GM18907 (cell line): Measurements from ENCODE around the gene CCDC38.
A peak's percentile ranks its signal among the peaks of the same experiment; 100 is the strongest.
"Not testable (repeated sequence)": the region's sequence is repeated elsewhere in the genome, so short reads cannot be mapped to it uniquely, and the experiment has no call there.

Experiments
- ATAC-seq: cut with Tn5 transposase; IDR thresholded peaks from one replicate; pipeline ENCODE4 v1.9.1; 2021; ENCODE audit warnings: mild to moderate bottlenecking, moderate library complexity; ENCODE audit not compliant: unreplicated experiment

Gene CCDC38

GRCh38 chr12:95942524-95943329 is at the start of gene CCDC38:
CCDC38 (minus strand) TSS chr12:95942614; CDS start chr12:95936509, 6,105 bp downstream.
- peak; percentile 99 for ATAC-seq

DNA sequence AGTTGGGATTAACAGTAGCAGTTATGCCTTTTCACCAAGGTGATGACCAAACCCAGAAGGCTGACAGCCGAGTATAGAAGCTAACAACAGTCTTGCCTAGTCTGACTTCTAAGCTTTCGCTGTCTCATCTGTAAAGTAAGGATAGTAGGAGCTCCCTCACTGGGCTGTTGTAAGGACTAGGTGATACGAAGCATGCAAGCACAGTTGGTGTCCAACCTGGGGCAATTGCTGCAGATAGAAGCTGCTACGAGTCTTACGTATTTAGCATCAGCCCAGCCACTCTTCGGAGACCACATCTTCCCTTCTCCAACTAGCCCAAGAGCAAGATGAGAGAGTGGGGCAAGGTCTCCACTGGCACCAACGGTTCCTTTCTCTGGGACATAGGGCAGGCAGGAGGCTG is 47.7 kb upstream of the CCDC38 start:
- ATAC-seq, result no peak

DNA sequence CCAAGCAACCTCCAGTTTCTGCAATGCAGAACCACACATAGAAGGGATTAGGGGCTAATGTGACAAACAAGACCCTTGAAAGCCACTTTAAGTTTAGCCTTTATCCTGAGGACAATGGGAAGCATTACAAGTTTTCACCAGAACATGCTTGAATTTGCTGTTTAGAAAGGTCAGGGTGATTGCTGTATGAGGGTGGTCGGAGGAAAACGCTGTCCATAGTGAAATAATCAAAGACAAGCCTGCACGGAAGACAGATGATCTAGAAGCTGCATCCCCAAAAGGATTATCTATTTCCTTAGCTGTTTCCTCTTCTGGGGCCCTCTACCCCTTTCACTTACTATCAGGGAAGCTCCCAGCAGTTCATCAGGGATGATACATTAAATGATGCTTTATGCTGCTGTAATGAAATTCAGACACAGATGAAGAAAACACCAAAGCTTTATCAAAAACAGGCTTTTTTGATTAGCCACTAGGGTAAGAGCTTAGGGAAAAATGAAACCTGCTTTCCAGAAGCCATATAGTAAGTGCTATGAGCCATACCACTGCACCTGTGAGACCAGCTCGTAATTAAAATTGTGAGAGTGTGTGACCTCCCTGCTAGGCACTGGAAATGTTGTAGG is 47.2 kb upstream of the CCDC38 start:
- no peak for ATAC-seq

GRCh38 chr12:95988506-95989275 is 46.3 kb upstream of the CCDC38 start:
- no peak for ATAC-seq

DNA sequence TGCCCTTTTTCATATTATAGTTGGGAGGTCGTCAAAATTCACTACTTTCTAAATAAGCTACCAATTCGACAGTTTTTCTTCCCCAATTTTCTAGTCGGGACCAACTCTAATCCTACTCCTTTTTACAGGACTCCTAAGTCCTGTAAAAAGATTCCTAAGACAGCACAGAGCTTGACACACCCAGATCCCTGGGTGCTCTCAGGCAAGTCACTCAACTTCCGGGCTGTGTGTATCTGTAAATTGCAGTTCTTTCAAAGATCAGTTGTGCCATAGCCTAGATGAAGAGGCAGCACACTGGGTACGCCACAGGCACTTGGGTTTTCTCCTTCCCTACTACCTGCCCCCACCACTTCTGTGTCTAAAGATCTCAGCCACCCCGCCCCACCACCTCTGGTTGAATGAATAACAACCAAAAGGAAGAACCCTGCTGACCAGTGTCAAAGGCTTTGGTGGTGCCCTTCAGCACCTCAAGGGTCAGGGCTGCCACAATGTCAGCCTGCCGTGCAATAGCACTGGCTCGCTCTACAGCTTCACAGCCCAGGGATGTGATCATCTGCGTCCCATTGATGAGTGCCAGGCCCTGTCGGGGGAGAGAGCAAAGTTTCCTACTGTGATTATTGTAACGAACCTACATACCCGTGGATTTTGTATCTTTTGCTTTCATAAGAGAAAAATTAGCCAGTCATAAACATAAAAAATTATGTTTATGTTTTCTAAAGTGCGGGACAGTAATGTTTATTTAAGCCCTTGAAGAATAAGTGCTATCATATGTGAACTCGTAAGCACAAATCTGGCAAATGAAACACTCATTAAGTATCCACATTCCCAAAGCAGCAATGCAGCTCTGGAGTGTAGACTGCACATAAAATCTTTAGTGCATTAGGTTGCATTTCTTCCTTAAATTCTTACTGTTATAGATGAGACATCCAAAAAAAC is 44.5 kb upstream of the CCDC38 start:
- no peak for ATAC-seq

DNA sequence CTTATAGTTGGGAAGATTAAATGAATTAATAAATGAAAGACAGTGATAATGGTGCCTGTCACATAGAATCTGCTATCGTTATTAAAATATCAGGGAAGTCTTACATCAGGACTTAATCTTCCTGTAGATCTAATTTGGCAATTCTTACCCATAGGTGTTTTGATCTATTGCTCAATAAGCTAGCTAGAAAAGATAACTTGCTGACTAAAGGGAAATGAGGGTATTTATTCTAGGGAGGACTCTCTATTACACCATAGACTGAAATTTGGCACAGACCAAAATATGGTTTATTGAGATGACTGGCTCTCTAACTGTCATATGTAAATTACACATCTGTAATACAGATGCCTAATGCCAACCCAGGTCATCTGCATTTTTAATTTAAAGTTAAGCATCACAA is 42.3 kb upstream of the CCDC38 start:
- ATAC-seq, result no peak

GRCh38 chr12:95982602-95983001 is 40.2 kb upstream of the CCDC38 start:
- no peak for ATAC-seq

- no peak for ATAC-seq
Observed at GRCh38 chr12:95980437-95980836, 38.0 kb upstream of the CCDC38 start.

GRCh38 chr12:95978774-95979173 is 36.4 kb upstream of the CCDC38 start:
- no peak for ATAC-seq

DNA sequence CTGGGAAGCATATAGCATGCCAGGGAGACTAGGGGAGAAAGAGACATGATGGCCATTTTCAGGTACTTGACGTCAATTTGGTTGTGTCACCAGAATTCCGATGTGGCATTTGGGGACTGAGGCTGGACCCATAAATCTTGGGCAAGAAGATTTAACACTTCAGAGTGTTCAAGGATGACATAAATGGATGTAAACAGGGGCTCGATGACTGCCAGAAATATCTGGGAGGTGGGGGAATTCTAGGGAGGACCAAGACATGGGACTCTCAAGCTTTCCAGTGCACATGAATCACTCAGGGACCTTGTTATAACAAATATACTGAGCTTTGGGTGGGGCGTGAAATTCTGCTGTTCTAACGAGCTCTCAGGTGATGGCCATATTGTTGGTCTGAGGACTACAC is 35.9 kb upstream of the CCDC38 start:
- ATAC-seq, result no peak

- no peak for ATAC-seq
Observed at GRCh38 chr12:95977764-95978305, 35.4 kb upstream of the CCDC38 start.

- no peak for ATAC-seq
Observed at GRCh38 chr12:95976416-95976832, 34.0 kb upstream of the CCDC38 start.

DNA sequence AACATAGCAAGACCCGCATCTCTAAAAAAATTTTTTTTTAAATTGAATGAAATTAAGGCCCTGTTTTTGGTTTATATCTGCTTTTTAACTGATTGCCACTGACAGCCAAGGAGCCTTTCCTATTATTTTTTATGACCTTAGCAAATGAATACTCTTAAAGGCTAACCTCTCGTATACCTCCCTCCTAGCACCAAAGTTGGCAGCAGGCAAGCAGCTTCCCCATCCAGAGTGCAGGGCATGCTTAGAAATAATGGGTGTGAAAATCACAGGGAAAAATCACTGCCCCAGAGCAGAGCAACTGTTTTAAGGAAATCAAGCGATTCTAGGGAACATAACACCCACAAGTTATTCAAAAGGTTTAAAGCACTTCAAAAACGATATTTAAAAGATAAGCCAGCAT is 33.1 kb upstream of the CCDC38 start:
- ATAC-seq, result no peak

DNA sequence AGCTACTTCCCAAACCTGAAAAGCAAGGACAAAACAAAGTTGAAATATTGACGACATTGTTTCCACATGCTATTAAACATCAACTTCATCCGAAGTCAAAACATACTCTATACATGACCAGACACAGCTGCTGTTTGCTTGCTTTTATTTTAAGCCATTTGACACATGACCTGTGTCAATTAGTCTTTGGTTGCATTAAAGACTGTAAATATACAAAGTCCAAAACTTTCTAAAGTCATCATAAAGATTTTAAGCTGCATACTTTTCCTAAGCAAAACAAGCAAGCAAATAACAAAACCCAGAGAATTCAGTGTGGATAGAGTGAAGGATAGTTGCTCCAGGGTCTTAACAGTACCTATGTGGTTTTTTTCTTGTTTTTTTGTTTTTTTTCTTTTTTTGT is 31.9 kb upstream of the CCDC38 start:
- no peak for ATAC-seq

GRCh38 chr12:95972832-95973456 is 30.5 kb upstream of the CCDC38 start:
- no peak for ATAC-seq

- ATAC-seq, result no peak
Observed at GRCh38 chr12:95970905-95971304, 28.5 kb upstream of the CCDC38 start.

GRCh38 chr12:95969116-95969515 is 26.7 kb upstream of the CCDC38 start:
- not testable (repeated sequence) for ATAC-seq

DNA sequence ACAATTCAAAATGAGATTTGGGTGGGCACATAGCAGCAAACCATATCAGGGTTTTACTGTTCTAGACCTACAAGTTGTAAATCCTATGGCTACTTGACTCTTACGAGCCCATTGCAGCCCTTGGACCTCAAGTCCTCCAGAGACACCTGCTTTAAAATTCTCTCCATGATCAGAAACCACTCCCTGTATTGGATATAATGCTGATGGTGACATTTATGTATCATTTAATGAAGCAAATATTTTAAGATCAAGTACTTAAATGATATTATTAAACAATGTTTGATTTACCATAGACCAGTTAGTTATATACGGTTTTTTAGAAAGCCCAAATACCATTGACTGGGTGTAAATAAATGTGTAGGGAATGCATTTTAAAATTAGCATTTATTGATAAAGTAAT is 24.9 kb upstream of the CCDC38 start:
- ATAC-seq, result no peak

- no peak for ATAC-seq
Observed at GRCh38 chr12:95966287-95966870, 24.0 kb upstream of the CCDC38 start.

- no peak for ATAC-seq
Observed at GRCh38 chr12:95963096-95963495, 20.7 kb upstream of the CCDC38 start.
